ENCODE measurements around the gene RPUSD1. TPM values are rescaled to one million over a fixed set of nuclear protein-coding genes. Genes with fewer than 3 reads are reported as not detected.
A peak's percentile ranks its signal among the peaks of the same experiment; 100 is the strongest.

RPUSD1 gene
- total and polyA plus RNA-seq, 2 of the 13 experiments (the other 11 are each of a cell fraction or from before 2014, with no cell fraction given), result 13.1 to 26.2 TPM

DNA sequence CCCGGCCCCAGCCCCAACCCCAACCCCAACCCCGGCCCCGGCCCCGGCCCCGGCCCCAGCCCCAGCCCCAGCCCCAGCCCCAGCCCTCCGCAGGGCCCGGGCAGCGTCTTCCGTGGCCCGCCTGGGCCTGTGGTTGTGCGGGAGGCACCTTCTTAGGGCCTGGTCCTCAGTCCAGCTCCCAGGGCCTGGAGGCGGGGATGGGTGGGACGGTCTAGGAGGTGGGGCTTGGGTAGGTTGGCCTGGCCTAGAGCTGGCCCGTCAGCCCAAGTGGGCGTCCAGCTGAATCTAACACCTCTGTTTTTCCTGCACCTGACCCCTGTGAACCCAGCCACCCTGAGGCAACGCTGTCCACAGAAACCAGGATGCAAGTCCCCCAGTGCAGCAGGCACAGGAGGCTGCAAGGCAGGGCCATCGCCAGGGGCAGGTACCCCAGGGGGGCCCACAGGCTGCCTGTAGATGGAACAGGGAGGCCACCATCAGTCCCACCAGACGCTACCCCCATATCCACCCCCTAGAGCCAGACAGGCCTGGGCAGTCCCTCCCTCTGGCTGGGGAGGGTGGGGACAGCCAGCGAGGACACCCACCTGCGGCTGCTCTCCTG is 18.9 kb downstream of the RPUSD1 start:
- CTCF ChIA-PET (ENCODE audit: low intra/inter-chr PET ratio, low total read pairs), result no interaction called here
- DNase-seq (ENCODE audit: low spot score) (no peak), FAIRE-seq (no peak), ATAC-seq (peak; percentile 57)
- H3K79me2 ChIP-seq (ENCODE audit: insufficient read depth, low read length), result no peaks in the 10 kb centered on the region
- no peaks in the 10 kb centered on the region for H3K4me1 ChIP-seq (ENCODE audit: insufficient read depth, low read length)
- H3K27me3 ChIP-seq (ENCODE audit: control insufficient read depth in 1 of 2, insufficient read depth in 2 of 2, low read length in 2 of 2), result peaks cover 5 to 6% of the 10 kb centered on the region in 2 experiments; a peak in 3 of 5 replicates
- no peak overlapping the region for H3K27ac ChIP-seq (ENCODE audit: extremely low read length, insufficient read depth, low read length)
- no peaks in the 10 kb centered on the region for H4K20me1 ChIP-seq (ENCODE audit: insufficient read depth, low read length)
- H3K9me3 ChIP-seq (ENCODE audit: low read length), result no peaks in the 10 kb centered on the region
- in situ Hi-C loops (cut with HindIII; ENCODE audit: extremely low pct_ligation_motif_present, low pct_unique_long_range_greater_than_20kb) (no loop called here), intact Hi-C loops (cut with micrococcal nuclease; ENCODE audit: unreplicated experiment) (no loop called here)
- no peaks in the 10 kb centered on the region for H3K36me3 ChIP-seq (replicated peaks in 1 of 2; ENCODE audit: control insufficient read depth in 1 of 2, insufficient read depth in 2 of 2, low read length in 2 of 2)
- POLR2A ChIA-PET, result interaction anchor here (1.7 to 1.8 kb wide), 2 partner anchors 8 to 29 kb away, joined by 4 to 7 read pairs; partner anchors contain the start of genes CIAO3 and MSLN
- TF ChIP-seq ZFX (CRISPR knock-in tag; IDR thresholded peaks at IDR 0.05; ENCODE audit: low read depth), result peak; percentile 29; the same call in 1 of the 2 replicates
- TF ChIP-seq, protein P1, sequence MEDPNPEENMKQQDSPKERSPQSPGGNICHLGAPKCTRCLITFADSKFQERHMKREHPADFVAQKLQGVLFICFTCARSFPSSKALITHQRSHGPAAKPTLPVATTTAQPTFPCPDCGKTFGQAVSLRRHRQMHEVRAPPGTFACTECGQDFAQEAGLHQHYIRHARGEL (CRISPR knock-in tag; IDR thresholded peaks at IDR 0.05), result no peak
- WGBS (ENCODE audit: low lambda C conversion rate), result no CpG with 5 or more reads among the region's 20 CpGs
- H2AFZ ChIP-seq (ENCODE audit: low read length), result no peak overlapping the region
- H3K4me3 ChIP-seq (replicated peaks in 1 of 3; ENCODE audit: insufficient read depth in 1 of 3, low read depth in 2 of 3, low read length in 3 of 3), result no peak overlapping the region
- no TSS peak for BruUV-seq (replicated peaks)
- no peak overlapping the region for H3K4me2 ChIP-seq (ENCODE audit: low read depth, low read length)
- no peak overlapping the region for H3K9ac ChIP-seq (ENCODE audit: insufficient read depth, low read depth, low read length)

DNA sequence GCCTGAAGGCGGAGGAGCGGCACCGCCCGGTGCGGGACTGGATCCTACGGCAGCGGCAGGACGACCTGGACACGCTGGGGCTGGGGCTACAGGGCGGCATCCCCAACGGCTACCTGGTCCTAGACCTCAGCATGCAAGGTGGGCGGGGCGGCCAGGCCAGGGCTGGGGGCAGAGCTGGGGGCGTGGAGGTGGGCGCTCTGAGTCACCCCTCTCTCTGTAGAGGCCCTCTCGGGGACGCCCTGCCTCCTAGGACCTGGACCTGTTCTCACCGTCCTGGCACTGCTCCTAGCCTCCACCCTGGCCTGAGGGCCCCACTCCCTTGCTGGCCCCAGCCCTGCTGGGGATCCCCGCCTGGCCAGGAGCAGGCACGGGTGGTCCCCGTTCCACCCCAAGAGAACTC is 19.8 kb downstream of the RPUSD1 start:
- DNase-seq (ENCODE audit: low spot score) (no peak), ATAC-seq (peak; percentile 26), FAIRE-seq (no peak)
- no peak overlapping the region for H2AFZ ChIP-seq (ENCODE audit: low read length)
- in situ Hi-C loops (cut with HindIII; ENCODE audit: extremely low pct_ligation_motif_present, low pct_unique_long_range_greater_than_20kb), result no loop called here
- no peaks in the 10 kb centered on the region for H4K20me1 ChIP-seq (ENCODE audit: insufficient read depth, low read length)
- no peak overlapping the region for H3K9ac ChIP-seq (ENCODE audit: insufficient read depth, low read depth, low read length)
- CTCF ChIA-PET (ENCODE audit: low intra/inter-chr PET ratio, low total read pairs), result no interaction called here
- H3K36me3 ChIP-seq (replicated peaks in 1 of 2; ENCODE audit: control insufficient read depth in 1 of 2, insufficient read depth in 2 of 2, low read length in 2 of 2), result no peaks in the 10 kb centered on the region
- H3K4me1 ChIP-seq (ENCODE audit: insufficient read depth, low read length), result no peaks in the 10 kb centered on the region
- H3K4me2 ChIP-seq (ENCODE audit: low read depth, low read length), result no peak overlapping the region
- H3K27me3 ChIP-seq (ENCODE audit: control insufficient read depth in 1 of 2, insufficient read depth in 2 of 2, low read length in 2 of 2), result peaks cover 0 to 4% of the 10 kb centered on the region in 2 experiments; a peak in 2 of 5 replicates
- H3K27ac ChIP-seq (ENCODE audit: extremely low read length, insufficient read depth, low read length), result no peak overlapping the region
- H3K79me2 ChIP-seq (ENCODE audit: insufficient read depth, low read length), result no peaks in the 10 kb centered on the region
- TF ChIP-seq ARHGAP35 (CRISPR knock-in tag; IDR thresholded peaks at IDR 0.05; ENCODE audit: borderline replicate concordance) (no peak), NFIB (CRISPR knock-in tag; IDR thresholded peaks at IDR 0.05; ENCODE audit: borderline replicate concordance) (no peak), ZSCAN20 (CRISPR knock-in tag; IDR thresholded peaks at IDR 0.05; ENCODE audit: borderline replicate concordance) (no peak), ASH2L (IDR thresholded peaks at IDR 0.05; ENCODE audit: insufficient read length, low read depth, low read length) (no peak), ZNF18 (CRISPR knock-in tag; IDR thresholded peaks at IDR 0.05; ENCODE audit: insufficient replicate concordance) (no peak), ZNF275 (CRISPR knock-in tag; IDR thresholded peaks at IDR 0.05; ENCODE audit: borderline replicate concordance) (no peak), ZNF260 (CRISPR knock-in tag; IDR thresholded peaks at IDR 0.05; ENCODE audit: borderline replicate concordance, low read depth) (no peak), ZFP36L2 (CRISPR knock-in tag; IDR thresholded peaks at IDR 0.05) (no peak), HNF4G (IDR thresholded peaks at IDR 0.05; ENCODE audit: borderline replicate concordance, low read depth, low read length) (no peak), HNF4G (CRISPR knock-in tag; IDR thresholded peaks at IDR 0.05; ENCODE audit: borderline replicate concordance, low read depth) (no peak)
- H3K4me3 ChIP-seq (replicated peaks in 1 of 3; ENCODE audit: insufficient read depth in 1 of 3, low read depth in 2 of 3, low read length in 3 of 3), result no peak overlapping the region
- WGBS (ENCODE audit: low lambda C conversion rate), result 60% methylated on average over 10 of the region's 21 CpGs
- H3K9me3 ChIP-seq (ENCODE audit: low read length), result no peaks in the 10 kb centered on the region
- intact Hi-C loops (cut with micrococcal nuclease; ENCODE audit: unreplicated experiment), result no loop called here
- BruUV-seq (replicated peaks), result no TSS peak
- POLR2A ChIA-PET, result no interaction called here
